ENCODE results near the gene PRDM15.

DNA sequence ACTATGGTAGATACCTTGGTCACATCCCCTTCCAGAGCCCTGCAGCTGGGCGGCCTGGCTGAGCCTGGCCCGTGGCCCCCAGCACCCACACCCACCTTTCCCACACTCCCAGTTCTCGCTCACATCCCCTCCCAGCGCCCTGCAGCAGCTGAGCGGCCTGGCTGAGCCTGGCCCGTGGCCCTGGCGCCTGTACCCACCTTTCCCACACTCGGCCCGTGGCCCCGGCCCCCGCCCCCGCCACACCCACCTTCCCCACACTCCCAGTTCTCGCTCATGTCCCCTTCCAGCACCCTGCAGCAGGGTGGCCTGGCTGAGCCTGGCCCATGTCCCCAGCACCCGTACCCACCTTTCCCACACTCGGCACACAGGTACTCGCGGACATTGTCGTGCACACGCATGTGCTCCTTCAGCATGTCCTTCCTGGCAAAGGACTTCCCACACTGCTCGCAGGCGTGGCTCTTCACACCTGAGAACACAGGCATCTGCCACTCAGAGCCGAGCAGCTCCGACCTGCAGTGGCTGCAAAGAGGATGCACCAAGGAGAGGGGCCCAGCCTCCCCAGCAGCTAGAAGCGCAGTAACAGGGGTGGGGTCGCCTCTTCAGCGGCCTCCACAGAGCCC lies 59.8 kb downstream of the PRDM15 start:
- TF ChIP-seq, protein P1, sequence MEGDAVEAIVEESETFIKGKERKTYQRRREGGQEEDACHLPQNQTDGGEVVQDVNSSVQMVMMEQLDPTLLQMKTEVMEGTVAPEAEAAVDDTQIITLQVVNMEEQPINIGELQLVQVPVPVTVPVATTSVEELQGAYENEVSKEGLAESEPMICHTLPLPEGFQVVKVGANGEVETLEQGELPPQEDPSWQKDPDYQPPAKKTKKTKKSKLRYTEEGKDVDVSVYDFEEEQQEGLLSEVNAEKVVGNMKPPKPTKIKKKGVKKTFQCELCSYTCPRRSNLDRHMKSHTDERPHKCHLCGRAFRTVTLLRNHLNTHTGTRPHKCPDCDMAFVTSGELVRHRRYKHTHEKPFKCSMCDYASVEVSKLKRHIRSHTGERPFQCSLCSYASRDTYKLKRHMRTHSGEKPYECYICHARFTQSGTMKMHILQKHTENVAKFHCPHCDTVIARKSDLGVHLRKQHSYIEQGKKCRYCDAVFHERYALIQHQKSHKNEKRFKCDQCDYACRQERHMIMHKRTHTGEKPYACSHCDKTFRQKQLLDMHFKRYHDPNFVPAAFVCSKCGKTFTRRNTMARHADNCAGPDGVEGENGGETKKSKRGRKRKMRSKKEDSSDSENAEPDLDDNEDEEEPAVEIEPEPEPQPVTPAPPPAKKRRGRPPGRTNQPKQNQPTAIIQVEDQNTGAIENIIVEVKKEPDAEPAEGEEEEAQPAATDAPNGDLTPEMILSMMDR (conservative IDR thresholded peaks at IDR 0.05; ENCODE audit: low read length) = no peak
- no peak for TF ChIP-seq EZH2phosphoT487 (IDR thresholded peaks at IDR 0.05; ENCODE audit: borderline replicate concordance)
